ENCODE measurements around the gene SNAPIN.

The SNAPIN gene

DNA sequence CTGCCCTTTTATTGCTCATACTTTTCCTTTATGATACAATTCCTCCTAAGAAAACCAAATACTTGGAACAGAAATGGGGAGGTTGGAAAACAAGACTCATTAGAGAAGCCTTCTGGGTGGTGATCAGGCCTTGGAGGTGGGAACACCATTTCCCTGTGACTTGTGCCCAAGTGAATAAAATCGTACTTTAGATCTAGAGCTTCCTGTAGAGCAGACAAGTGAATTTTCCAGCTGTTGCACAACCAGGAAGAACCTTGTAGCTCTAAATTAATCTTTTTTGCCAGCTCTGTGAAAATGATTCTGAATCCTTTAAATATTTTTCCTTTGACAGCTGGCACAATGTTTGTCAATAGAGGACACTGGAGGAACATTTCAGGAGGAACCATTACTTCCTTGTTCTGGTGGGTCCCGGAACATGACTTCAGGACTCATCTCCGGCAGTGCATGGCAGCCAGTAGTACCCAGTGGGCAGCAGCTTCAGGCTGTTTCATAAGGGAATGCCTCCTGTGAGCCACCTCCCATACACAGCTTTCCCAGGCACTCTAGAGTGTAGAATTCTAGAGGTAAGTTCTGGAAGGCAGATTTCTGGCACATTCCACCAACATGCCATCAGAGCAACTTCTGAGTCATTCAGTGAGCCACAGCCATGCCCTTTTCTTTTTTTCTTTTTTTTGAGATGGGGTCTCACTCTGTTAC lies 5.5 kb upstream of the SNAPIN start:
- TF ChIP-seq, protein P1, sequence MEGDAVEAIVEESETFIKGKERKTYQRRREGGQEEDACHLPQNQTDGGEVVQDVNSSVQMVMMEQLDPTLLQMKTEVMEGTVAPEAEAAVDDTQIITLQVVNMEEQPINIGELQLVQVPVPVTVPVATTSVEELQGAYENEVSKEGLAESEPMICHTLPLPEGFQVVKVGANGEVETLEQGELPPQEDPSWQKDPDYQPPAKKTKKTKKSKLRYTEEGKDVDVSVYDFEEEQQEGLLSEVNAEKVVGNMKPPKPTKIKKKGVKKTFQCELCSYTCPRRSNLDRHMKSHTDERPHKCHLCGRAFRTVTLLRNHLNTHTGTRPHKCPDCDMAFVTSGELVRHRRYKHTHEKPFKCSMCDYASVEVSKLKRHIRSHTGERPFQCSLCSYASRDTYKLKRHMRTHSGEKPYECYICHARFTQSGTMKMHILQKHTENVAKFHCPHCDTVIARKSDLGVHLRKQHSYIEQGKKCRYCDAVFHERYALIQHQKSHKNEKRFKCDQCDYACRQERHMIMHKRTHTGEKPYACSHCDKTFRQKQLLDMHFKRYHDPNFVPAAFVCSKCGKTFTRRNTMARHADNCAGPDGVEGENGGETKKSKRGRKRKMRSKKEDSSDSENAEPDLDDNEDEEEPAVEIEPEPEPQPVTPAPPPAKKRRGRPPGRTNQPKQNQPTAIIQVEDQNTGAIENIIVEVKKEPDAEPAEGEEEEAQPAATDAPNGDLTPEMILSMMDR (conservative IDR thresholded peaks at IDR 0.05; ENCODE audit: low read depth, low read length), result no peak
- DNase-seq (ENCODE audit: low read depth), result no peak
- H3K4me3 ChIP-seq (ENCODE audit: low read length), result no peak overlapping the region

DNA sequence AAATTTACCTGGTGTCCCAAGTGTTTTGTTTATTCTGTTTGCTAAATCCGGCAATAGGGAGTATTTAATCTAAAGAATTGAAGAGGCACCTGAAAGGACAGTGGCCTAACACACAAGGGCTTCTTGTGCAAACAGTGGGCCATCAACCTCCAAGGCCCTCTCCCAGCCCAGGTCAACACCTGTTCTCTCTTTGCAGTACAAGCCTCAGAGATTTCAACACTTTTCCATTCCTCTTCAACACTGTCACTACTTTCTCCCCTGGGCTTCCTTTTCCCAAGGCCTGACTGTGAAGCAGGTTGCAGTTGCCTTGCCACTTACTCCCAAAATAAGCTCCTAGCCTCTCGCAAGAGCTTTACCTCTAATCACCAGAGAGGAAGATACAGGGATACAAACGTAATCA lies 3.2 kb upstream of the SNAPIN start:
- TF ChIP-seq, protein P1 (conservative IDR thresholded peaks at IDR 0.05; ENCODE audit: low read depth, low read length), result no peak
- no peak overlapping the region for H3K4me3 ChIP-seq (ENCODE audit: low read length)
- DNase-seq (ENCODE audit: low read depth), result no peak

DNA sequence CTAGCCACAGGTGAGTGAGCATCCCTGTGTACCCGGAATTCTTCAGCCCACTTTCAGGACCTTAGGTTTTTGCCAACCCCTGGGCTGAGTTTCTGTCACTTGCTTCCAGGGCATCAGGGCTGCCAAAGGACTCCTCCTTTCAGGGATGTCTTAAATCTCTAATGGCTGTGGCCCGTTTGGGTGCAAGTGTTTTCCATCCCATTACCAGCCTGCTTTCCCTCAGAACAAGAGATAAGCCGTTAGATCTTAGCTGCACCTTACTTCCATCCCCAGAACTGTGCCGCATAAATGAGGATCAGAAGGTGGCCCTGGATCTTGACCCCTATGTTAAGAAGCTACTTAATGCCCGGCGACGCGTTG lies 652 bp downstream of the SNAPIN start:
- H3K4me3 ChIP-seq (ENCODE audit: low read length), result peak overlapping the region; percentile 90
- DNase-seq (ENCODE audit: low read depth), result no peak

DNA sequence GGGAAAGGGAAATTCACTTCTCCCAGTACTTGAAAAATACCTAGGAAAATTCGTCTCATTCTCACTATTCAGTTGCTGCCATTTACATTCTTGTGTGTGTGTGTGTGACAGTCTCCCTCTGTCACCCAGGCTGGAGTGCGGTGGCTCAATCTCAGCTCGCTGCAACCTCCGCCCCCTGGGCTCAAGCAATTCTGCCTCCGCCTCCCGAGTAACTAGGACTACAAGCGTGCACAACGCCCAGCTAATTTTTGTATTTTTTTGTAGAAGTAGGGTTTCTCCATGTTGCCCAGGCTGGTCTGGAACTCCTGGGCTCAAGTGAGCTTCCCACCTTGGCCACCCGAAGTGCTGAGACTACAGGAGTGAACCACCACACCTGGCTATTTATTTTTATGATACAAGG lies 1.2 kb downstream of the SNAPIN start:
- TF ChIP-seq, protein P1 (conservative IDR thresholded peaks at IDR 0.05; ENCODE audit: low read depth, low read length), result no peak
- H3K4me3 ChIP-seq (ENCODE audit: low read length), result peak overlapping the region; percentile 90
- DNase-seq (ENCODE audit: low read depth), result no peak

More for the DNA sequence above, 652 bp downstream of the SNAPIN start:
- TF ChIP-seq, protein P1 (conservative IDR thresholded peaks at IDR 0.05; ENCODE audit: low read depth, low read length), result no peak

DNA sequence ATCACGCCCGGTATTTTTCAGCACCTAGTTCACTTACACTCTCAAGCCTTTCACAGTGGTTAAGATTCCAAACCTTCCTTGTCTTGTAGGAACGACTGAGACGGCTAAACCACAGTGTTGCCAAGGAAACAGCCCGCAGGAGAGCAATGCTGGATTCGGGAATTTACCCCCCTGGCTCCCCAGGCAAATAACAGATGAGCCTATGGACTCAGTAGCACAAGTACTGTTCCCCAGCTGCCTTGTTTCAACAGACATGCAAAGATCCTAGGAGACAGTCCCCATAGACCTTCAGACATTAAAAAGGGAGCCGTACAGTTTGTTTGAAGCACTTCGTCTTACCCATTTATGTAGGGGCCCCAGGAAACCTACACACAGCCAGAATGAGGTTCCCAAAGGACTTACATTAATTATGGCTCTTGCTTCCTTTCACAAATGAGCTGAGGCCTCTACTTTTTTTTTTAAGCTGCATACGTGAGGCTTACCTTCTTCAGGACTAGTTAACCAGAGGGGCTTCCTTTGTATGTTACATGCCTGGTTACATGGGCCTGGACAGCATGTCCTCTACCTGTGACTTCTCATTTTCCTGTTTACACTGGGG lies 2.7 kb downstream of the SNAPIN start:
- DNase-seq (ENCODE audit: low read depth), result no peak
- TF ChIP-seq, protein P1 (conservative IDR thresholded peaks at IDR 0.05; ENCODE audit: low read depth, low read length), result no peak
- H3K4me3 ChIP-seq (ENCODE audit: low read length), result no peak overlapping the region

DNA sequence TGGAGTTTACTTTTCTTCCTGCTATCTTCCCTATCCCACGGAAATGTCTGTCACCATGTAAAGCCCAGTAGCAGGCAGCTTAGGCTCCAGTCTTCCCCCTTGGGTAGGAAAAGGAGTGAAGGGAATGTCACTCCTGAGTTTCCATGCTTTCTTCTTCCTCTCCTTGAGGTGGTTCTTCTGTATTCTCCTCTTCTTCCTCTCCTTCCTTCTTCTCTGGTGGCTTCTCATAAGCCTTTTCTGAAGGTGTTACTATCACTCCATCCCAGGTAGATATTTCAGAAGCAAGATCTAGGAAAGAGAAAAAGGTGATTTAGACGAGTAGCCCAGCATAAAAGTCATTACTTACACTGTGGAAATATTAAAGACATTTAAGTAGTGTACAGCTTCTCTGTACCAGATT lies 3.8 kb downstream of the SNAPIN start:
- no peak for DNase-seq (ENCODE audit: low read depth)
- no peak overlapping the region for H3K4me3 ChIP-seq (ENCODE audit: low read length)
- TF ChIP-seq, protein P1 (conservative IDR thresholded peaks at IDR 0.05; ENCODE audit: low read depth, low read length), result no peak

DNA sequence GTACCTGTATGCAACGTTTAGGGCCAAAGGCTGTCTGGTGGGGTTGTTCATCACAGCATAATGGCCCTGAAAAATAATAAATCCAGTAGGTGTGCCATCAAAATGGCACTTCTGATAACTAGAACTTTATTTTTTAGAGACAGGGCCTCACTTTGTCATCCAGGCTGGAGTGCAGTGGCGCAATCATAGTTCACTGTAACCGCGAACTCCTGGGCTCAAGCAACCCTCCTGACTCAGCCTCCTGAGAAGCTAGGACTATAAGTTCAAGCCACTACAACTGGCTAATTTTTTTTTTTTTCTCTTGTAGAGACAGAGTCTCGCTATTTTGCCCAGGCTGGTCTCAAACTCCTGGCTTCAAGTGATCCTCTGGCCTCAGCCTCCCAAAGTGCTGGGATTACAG lies 4.7 kb downstream of the SNAPIN start:
- TF ChIP-seq, protein P1 (conservative IDR thresholded peaks at IDR 0.05; ENCODE audit: low read depth, low read length), result no peak
- DNase-seq (ENCODE audit: low read depth), result no peak
- no peak overlapping the region for H3K4me3 ChIP-seq (ENCODE audit: low read length)
